ENCODE measurements around the gene SLC25A21.

The SLC25A21 gene

GRCh38 chr14:37140176-37140575 is 32.2 kb downstream of the SLC25A21 start:
- no peak for DNase-seq

- DNase-seq = no peak
These were observed 32.7 kb downstream of the SLC25A21 start for GRCh38 chr14:37139710-37140109.

GRCh38 chr14:37138898-37139297 is 33.5 kb downstream of the SLC25A21 start:
- no peak for DNase-seq

- DNase-seq = no peak
These were observed 39.0 kb downstream of the SLC25A21 start for GRCh38 chr14:37133284-37133913.

GRCh38 chr14:37131205-37131604 is 41.2 kb downstream of the SLC25A21 start:
- no peak for DNase-seq

GRCh38 chr14:37129047-37129446 is 43.4 kb downstream of the SLC25A21 start:
- DNase-seq = no peak

- DNase-seq = no peak
These were observed 47.8 kb downstream of the SLC25A21 start for GRCh38 chr14:37124614-37125013.

GRCh38 chr14:37122919-37123639 is 49.3 kb downstream of the SLC25A21 start:
- no peak for DNase-seq

GRCh38 chr14:37122288-37122687 is 50.1 kb downstream of the SLC25A21 start:
- DNase-seq = no peak

GRCh38 chr14:37118673-37119366 is 53.6 kb downstream of the SLC25A21 start:
- DNase-seq = no peak

GRCh38 chr14:37116933-37117849 is 55.2 kb downstream of the SLC25A21 start:
- DNase-seq = peak; percentile 47

- no peak for DNase-seq
These were observed 57.0 kb downstream of the SLC25A21 start for GRCh38 chr14:37115406-37115805.

- DNase-seq = no peak
These were observed 57.8 kb downstream of the SLC25A21 start for GRCh38 chr14:37114559-37114958.

- no peak for DNase-seq
These were observed 58.4 kb downstream of the SLC25A21 start for GRCh38 chr14:37114002-37114401.

GRCh38 chr14:37098132-37098531 is 74.3 kb downstream of the SLC25A21 start:
- no peak for DNase-seq

- no peak for DNase-seq
These were observed 77.9 kb downstream of the SLC25A21 start for GRCh38 chr14:37094502-37094901.

GRCh38 chr14:37093364-37093763 is 79.0 kb downstream of the SLC25A21 start:
- no peak for DNase-seq

- DNase-seq = no peak
These were observed 80.8 kb downstream of the SLC25A21 start for GRCh38 chr14:37091651-37092050.

- no peak for DNase-seq
These were observed 82.4 kb downstream of the SLC25A21 start for GRCh38 chr14:37090026-37090425.

- no peak for DNase-seq
These were observed 83.0 kb downstream of the SLC25A21 start for GRCh38 chr14:37089410-37089809.

GRCh38 chr14:37088356-37089215 is 83.8 kb downstream of the SLC25A21 start:
- DNase-seq = no peak

- DNase-seq = no peak
These were observed 84.9 kb downstream of the SLC25A21 start for GRCh38 chr14:37087520-37087919.

All from NCI-H524 treated with DMSO at 0.1 percent for 48 hours (cell line).